Hepatocyte (in vitro differentiated cells): ENCODE measurements around the gene MAP3K2. TPM values are rescaled to one million over a fixed set of nuclear protein-coding genes. Genes with fewer than 3 reads are reported as not detected.

Experiments
- DNase-seq: peaks from one replicate; pipeline ENCODE4 v3.0.0-alpha.2; 2016; ENCODE audit warnings: low spot score
- H2AFZ ChIP-seq: fragments of 200-600 bp; sonication (generic); 2 replicates; pipeline ENCODE4 v1.6.0; 2016; ENCODE audit warnings: antibody characterized with exemption, mild to moderate bottlenecking
- H3K27ac ChIP-seq: fragments of 200-600 bp; sonication (generic); 2 replicates; pipeline ENCODE4 v1.5.1; 2016; ENCODE audit warnings: mild to moderate bottlenecking
- H3K27me3 ChIP-seq: fragments of 200-600 bp; sonication (generic); 2 replicates; pipeline ENCODE4 v1.6.1; 2016
- H3K36me3 ChIP-seq: fragments of 200-600 bp; sonication (generic); replicated peaks from 2 replicates; pipeline ENCODE4 v1.5.1; 2016; ENCODE audit warnings: low read depth; ENCODE audit not compliant: insufficient read depth
- H3K4me1 ChIP-seq: fragments of 200-600 bp; sonication (generic); 2 replicates; pipeline ENCODE4 v1.5.1; 2016; ENCODE audit warnings: mild to moderate bottlenecking, moderate library complexity; ENCODE audit not compliant: insufficient read depth
- H3K4me2 ChIP-seq: fragments of 200-600 bp; sonication (generic); 2 replicates; pipeline ENCODE4 v1.6.0; 2016
- H3K4me3 ChIP-seq: fragments of 200-600 bp; sonication (generic); 2 replicates; pipeline ENCODE4 v1.5.1; 2016; ENCODE audit warnings: mild to moderate bottlenecking
- H3K79me2 ChIP-seq: fragments of 200-600 bp; sonication (generic); 2 replicates; pipeline ENCODE4 v1.6.0; 2017; ENCODE audit warnings: mild to moderate bottlenecking
- H3K9me2 ChIP-seq: fragments of 200-600 bp; sonication (generic); replicated peaks from 2 replicates; pipeline ENCODE4 v1.6.0; 2017; ENCODE audit warnings: mild to moderate bottlenecking; ENCODE audit not compliant: insufficient read depth
- H3K9me3 ChIP-seq: fragments of 200-600 bp; sonication (generic); 2 replicates; pipeline ENCODE4 v1.5.1; 2016; ENCODE audit warnings: low read depth, mild to moderate bottlenecking
- H4K20me1 ChIP-seq: fragments of 200-600 bp; sonication (generic); 2 replicates; pipeline ENCODE4 v1.6.0; 2016; ENCODE audit warnings: mild to moderate bottlenecking; ENCODE audit not compliant: insufficient read depth, poor library complexity, severe bottlenecking
- CTCF ChIP-seq: fragments of 200-600 bp; sonication (generic); IDR thresholded peaks from 2 replicates; pipeline ENCODE4 v1.5.1; 2016; ENCODE audit warnings: antibody characterized with exemption, mild to moderate bottlenecking; ENCODE audit not compliant: poor library complexity
- EZH2 ChIP-seq: fragments of 200-600 bp; sonication (generic); IDR thresholded peaks from 2 replicates; pipeline ENCODE4 v1.6.1; 2016; ENCODE audit warnings: antibody characterized with exemption, mild to moderate bottlenecking, borderline replicate concordance
- EZH2phosphoT487 ChIP-seq: fragments of 200-600 bp; sonication (generic); IDR thresholded peaks from one replicate; pipeline ENCODE4 v1.6.1; 2018; ENCODE audit warnings: antibody characterized with exemption, mild to moderate bottlenecking, low read depth, moderate library complexity; ENCODE audit not compliant: unreplicated experiment, severe bottlenecking
- WGBS: methylation state at CpG from one replicate; pipeline ENCODE4 v1.1.6; 2016; ENCODE audit warnings: low lambda C conversion rate; ENCODE audit errors: missing lambda C conversion rate; 5-methylcytosine and 5-hydroxymethylcytosine counted together
- polyA plus RNA-seq: library from polyadenylated mRNA; unstranded; fragments of >200 nt; fragmentation: Nextera tagmentation; extraction: Ambion mirVana; gene quantifications from 2 replicates; pipeline ENCODE4 v1.2.1, GENCODE V29; 2016
- total RNA-seq: library from RNA; depleted of rRNA; stranded (reverse); fragments of >200 nt; gene quantifications from 2 replicates; pipeline ENCODE4 v1.2.3, GENCODE V29; 2014

MAP3K2 gene
- total and polyA plus RNA-seq, 2 experiments from 2014 or later: 28.5 to 52.5 TPM

- H3K27me3 ChIP-seq: no peaks in the 10 kb centered on the region
- H3K79me2 ChIP-seq: no peaks in the 10 kb centered on the region
- H3K9me2 ChIP-seq: no peaks in the 10 kb centered on the region
- no peak overlapping the region for H2AFZ ChIP-seq
- H3K27ac ChIP-seq: no peak overlapping the region
- no peaks in the 10 kb centered on the region for H4K20me1 ChIP-seq
- no peaks in the 10 kb centered on the region for H3K4me1 ChIP-seq
- peaks cover 5% of the 10 kb centered on the region for H3K36me3 ChIP-seq
- TF ChIP-seq EZH2 (no peak), EZH2phosphoT487 (no peak), CTCF (no peak)
- no peaks in the 10 kb centered on the region for H3K9me3 ChIP-seq
- DNase-seq: no peak
- WGBS: 95% methylated on average over 5 of the region's 5 CpGs
- H3K4me2 ChIP-seq: no peak overlapping the region
- no peak overlapping the region for H3K4me3 ChIP-seq
Observed at GRCh38 chr2:127270663-127271062, 117.1 kb downstream of the MAP3K2 start.

GRCh38 chr2:127261804-127262406 lies 125.9 kb downstream of the MAP3K2 start:
- Histone ChIP-seq H3K4me2 (no peak overlapping the region), H3K79me2 (no peaks in the 10 kb centered on the region), H2AFZ (no peak overlapping the region), H3K27me3 (no peaks in the 10 kb centered on the region), H3K9me2 (no peaks in the 10 kb centered on the region), H3K4me1 (no peaks in the 10 kb centered on the region), H3K9me3 (no peaks in the 10 kb centered on the region), H3K36me3 (no peaks in the 10 kb centered on the region), H4K20me1 (no peaks in the 10 kb centered on the region), H3K27ac (no peak overlapping the region), H3K4me3 (no peak overlapping the region)
- 94% methylated on average over 8 of the region's 8 CpGs for WGBS
- no peak for TF ChIP-seq EZH2
- no peak for TF ChIP-seq CTCF
- TF ChIP-seq EZH2phosphoT487: no peak
- DNase-seq: no peak

- TF ChIP-seq EZH2phosphoT487 (no peak), CTCF (no peak), EZH2 (no peak)
- Histone ChIP-seq H3K4me2 (no peak overlapping the region), H3K27me3 (no peaks in the 10 kb centered on the region), H2AFZ (no peak overlapping the region), H3K36me3 (no peaks in the 10 kb centered on the region), H4K20me1 (no peaks in the 10 kb centered on the region), H3K9me2 (no peaks in the 10 kb centered on the region), H3K9me3 (no peaks in the 10 kb centered on the region), H3K27ac (no peak overlapping the region), H3K4me3 (no peak overlapping the region), H3K4me1 (no peaks in the 10 kb centered on the region), H3K79me2 (no peaks in the 10 kb centered on the region)
- 96% methylated on average over 5 of the region's 5 CpGs for WGBS
- DNase-seq: no peak
Observed at GRCh38 chr2:127259355-127259754, 128.4 kb downstream of the MAP3K2 start.
